HEK293T (cell line): ENCODE results near the gene RASGRP3.

Experiments used
- CTCF ChIA-PET: fragments of 350-600 bp; formaldehyde crosslinking; extraction: SDS; loops from one replicate; lab custom pipeline; 2021; ENCODE audit warnings: antibody characterized with exemption, inconsistent platforms; lab: Yijun Ruan, JAX
- POLR2A ChIA-PET: fragments of 350-600 bp; formaldehyde crosslinking; extraction: SDS; loops from one replicate; lab custom pipeline; 2020; ENCODE audit warnings: antibody characterized with exemption, inconsistent platforms; lab: Yijun Ruan, JAX
- DNase-seq: peaks from one replicate; pipeline ENCODE4 v3.0.0; 2012; ENCODE audit warnings: mixed read lengths; ENCODE audit errors: extremely low spot score
- ARNT ChIP-seq: fragments of 450-650 bp; IDR thresholded peaks from 2 replicates; pipeline ENCODE4 v1.6.1; 2017; ENCODE audit warnings: mild to moderate bottlenecking
- BHLHE40 ChIP-seq: fragments of 450-650 bp; IDR thresholded peaks from 2 replicates; pipeline ENCODE4 v1.6.1; 2016; ENCODE audit warnings: mild to moderate bottlenecking, moderate library complexity, borderline replicate concordance
- CTBP1 ChIP-seq: fragments of 450-650 bp; IDR thresholded peaks from 2 replicates; pipeline ENCODE4 v1.6.1; 2016; ENCODE audit warnings: borderline replicate concordance
- ELF4 ChIP-seq: fragments of 450-650 bp; IDR thresholded peaks from 2 replicates; pipeline ENCODE4 v1.6.1; 2017; ENCODE audit warnings: antibody characterized with exemption
- FOXA1 ChIP-seq: fragments of 450-650 bp; IDR thresholded peaks from 2 replicates; pipeline ENCODE4 v1.6.1; 2016; ENCODE audit warnings: mild to moderate bottlenecking
- FOXK2 ChIP-seq: fragments of 450-650 bp; IDR thresholded peaks from 2 replicates; pipeline ENCODE4 v1.6.1; 2016; ENCODE audit warnings: mild to moderate bottlenecking
- FOXM1 ChIP-seq: fragments of 450-650 bp; IDR thresholded peaks from 2 replicates; pipeline ENCODE4 v1.6.1; 2017; ENCODE audit warnings: mild to moderate bottlenecking, borderline replicate concordance
- HDGF ChIP-seq: fragments of 450-650 bp; IDR thresholded peaks from 2 replicates; pipeline ENCODE4 v1.6.1; 2017; ENCODE audit warnings: antibody characterized with exemption, borderline replicate concordance
- L3MBTL2 ChIP-seq: fragments of 450-650 bp; conservative IDR thresholded peaks from 2 replicates; pipeline ENCODE4 v1.6.1; 2016; ENCODE audit warnings: mild to moderate bottlenecking
- LEF1 ChIP-seq: fragments of 450-650 bp; IDR thresholded peaks from 2 replicates; pipeline ENCODE4 v1.6.1; 2017; ENCODE audit warnings: mild to moderate bottlenecking, borderline replicate concordance
- NFRKB ChIP-seq: fragments of 450-650 bp; IDR thresholded peaks from 2 replicates; pipeline ENCODE4 v1.6.1; 2016; ENCODE audit warnings: mild to moderate bottlenecking, moderate library complexity
- PKNOX1 ChIP-seq: fragments of 450-650 bp; IDR thresholded peaks from 2 replicates; pipeline ENCODE4 v1.6.1; 2016
- SP1 ChIP-seq: fragments of 450-650 bp; IDR thresholded peaks from 2 replicates; pipeline ENCODE4 v1.6.1; 2017
- SUZ12 ChIP-seq: fragments of 450-650 bp; IDR thresholded peaks from 2 replicates; pipeline ENCODE4 v1.6.1; 2016; ENCODE audit warnings: mild to moderate bottlenecking
- TARDBP ChIP-seq: fragments of 450-650 bp; IDR thresholded peaks from 2 replicates; pipeline ENCODE4 v1.6.1; 2016
- ZNF384 ChIP-seq: fragments of 450-650 bp; IDR thresholded peaks from 2 replicates; pipeline ENCODE4 v1.6.1; 2016

RASGRP3 gene

GRCh38 chr2:33526132-33526531 is 49.7 kb downstream of the RASGRP3 start:
- ChIA-PET POLR2A (no interaction called here), CTCF (interaction anchor here (0.6 kb wide), 1 partner anchor 50 kb away, joined by 6 read pairs; no protein-coding TSS in a partner anchor)
- TF ChIP-seq ARNT = no peak
- TF ChIP-seq FOXM1 = no peak
- TF ChIP-seq PKNOX1 = no peak
- TF ChIP-seq HDGF = no peak
- no peak for DNase-seq

DNA sequence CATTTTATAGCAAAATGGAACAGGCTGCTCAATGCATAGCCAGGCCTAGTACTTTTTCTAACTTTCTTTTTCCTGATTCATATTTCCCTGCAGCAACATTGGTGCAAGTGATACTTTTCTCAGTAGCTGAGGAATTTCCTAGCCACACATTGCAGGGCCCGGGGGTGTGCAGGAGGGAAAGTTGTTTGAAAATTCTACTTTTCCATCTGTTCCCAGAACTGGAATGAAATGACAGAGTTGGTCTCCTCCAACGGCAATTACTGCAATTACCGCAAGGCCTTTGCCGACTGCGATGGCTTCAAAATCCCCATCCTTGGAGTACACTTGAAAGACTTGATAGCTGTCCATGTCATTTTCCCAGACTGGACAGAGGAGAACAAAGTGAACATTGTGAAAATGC is 50.5 kb downstream of the RASGRP3 start:
- no peak for TF ChIP-seq ZNF384
- no peak for TF ChIP-seq ELF4
- no peak for TF ChIP-seq BHLHE40
- no peak for TF ChIP-seq SUZ12
- no peak for TF ChIP-seq CTBP1
- no peak for TF ChIP-seq FOXA1
- TF ChIP-seq FOXK2 = no peak
- TF ChIP-seq SP1 = no peak
- TF ChIP-seq NFRKB = no peak
- TF ChIP-seq L3MBTL2 = no peak
- no peak for TF ChIP-seq ARNT
- no peak for TF ChIP-seq TARDBP
- no peak for TF ChIP-seq LEF1
- TF ChIP-seq PKNOX1 = no peak
- TF ChIP-seq HDGF = no peak
- no peak for TF ChIP-seq FOXM1
- CTCF ChIA-PET = no interaction called here
- no peak for DNase-seq
- POLR2A ChIA-PET = no interaction called here

DNA sequence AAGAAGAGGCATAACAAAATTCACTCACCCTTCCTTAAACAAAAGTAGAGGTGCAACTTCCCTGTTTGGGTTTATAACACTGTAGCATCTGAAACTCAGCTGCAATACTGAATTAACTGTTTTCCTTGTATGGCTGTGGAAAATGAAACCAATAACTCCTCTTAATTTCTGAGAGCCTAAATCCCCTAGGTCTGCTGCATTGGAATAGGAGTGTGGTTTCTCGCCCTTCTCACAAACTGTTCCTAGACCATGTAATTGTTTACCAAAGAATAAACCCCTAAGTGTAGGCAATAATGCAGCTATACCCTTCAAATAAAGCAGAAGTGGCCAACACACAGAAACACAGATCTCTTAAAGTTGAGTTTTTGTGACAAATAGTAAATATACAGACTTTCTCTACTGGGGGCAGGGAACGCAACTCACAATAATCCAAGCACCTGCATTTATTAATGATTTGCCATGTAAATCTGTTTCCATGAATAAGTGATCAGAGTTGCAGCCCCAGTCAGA is 52.0 kb downstream of the RASGRP3 start:
- CTCF ChIA-PET = no interaction called here
- no peak for DNase-seq
- TF ChIP-seq FOXK2 (no peak), FOXM1 (no peak), HDGF (no peak), SP1 (no peak), SUZ12 (no peak), FOXA1 (no peak), TARDBP (no peak), BHLHE40 (no peak), ZNF384 (no peak), L3MBTL2 (no peak), ELF4 (no peak)
- POLR2A ChIA-PET = no interaction called here

DNA sequence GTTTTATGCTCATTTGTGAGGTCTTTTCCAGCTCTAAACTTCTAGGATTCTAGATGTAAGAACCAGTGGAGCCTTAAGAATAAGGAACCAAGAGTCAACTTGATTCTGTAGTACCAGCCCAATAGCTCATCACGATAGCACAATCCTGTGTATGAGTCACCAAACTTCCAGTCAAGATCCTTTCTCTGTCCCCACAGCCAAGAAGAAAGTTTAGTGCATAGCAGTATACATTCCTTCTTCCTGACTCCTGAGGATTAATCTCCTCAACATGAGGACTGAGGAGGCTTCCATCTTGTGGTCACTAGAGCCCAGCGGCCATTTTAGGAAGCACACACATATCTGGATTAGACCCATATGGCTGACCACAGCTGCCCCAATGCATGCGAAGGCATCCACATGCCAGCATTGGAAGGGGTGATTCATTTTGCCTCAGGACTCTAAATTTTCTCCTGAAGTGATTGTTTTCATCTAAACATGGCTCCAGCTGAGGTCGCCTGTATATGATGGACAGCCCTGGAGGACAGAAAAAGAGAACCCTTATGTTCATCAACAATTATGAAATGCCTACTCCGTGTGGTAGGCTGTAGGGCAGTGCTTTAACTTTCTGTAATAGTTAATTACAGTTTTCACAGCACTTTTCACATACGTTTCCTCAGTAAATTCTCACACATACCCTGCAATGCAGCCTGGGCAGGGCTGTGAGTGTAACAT is 53.5 kb downstream of the RASGRP3 start:
- DNase-seq = no peak
- ChIA-PET POLR2A (no interaction called here), CTCF (no interaction called here)
- TF ChIP-seq NFRKB = no peak
- no peak for TF ChIP-seq FOXA1
- TF ChIP-seq PKNOX1 = no peak
- no peak for TF ChIP-seq BHLHE40
- TF ChIP-seq L3MBTL2 = no peak
- TF ChIP-seq HDGF = no peak
- no peak for TF ChIP-seq TARDBP
- TF ChIP-seq ELF4 = no peak
- TF ChIP-seq ZNF384 = no peak
- TF ChIP-seq FOXM1 = no peak
- TF ChIP-seq FOXK2 = no peak
- no peak for TF ChIP-seq SUZ12

DNA sequence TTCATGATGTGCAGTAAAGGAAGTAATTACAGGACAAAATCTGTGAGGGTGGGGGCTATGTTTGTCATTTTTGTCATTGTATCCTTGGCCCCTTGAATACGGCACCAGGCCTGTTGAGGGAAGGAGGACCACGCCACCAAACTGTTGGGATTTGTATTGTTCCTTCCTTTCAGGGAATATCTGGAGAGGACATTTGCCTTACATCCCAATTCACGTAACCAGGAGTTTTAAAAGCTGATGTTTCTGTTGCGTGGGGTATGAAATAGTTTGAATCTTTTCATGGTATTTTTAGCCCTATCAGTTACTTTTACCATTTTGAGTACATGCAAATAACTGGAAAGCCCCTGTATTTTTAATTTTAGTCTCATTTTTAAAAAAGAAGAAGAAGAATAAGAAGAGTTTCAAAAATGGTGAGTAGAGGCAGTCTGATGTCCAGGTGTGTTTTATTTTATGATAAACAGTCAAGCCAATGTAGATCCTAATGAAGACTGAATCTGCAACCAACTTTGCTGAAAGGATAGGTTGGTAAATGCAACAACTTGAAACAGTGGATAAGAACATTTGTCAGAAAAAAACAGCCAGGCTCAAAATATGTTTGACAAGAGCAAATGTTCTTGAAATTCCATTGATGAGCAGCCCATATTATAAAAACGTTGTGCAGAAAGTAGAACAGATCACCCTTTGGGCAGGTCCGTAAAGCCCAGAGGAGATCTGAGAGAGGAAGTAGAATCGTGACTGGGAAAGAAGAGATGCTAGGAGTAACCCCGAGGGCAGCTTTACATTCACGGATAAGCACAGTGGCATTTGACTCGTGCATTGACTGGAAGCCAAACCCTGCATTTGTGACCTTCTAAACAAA is 54.5 kb downstream of the RASGRP3 start:
- no peak for TF ChIP-seq LEF1
- TF ChIP-seq ZNF384 = no peak
- TF ChIP-seq TARDBP = no peak
- no peak for TF ChIP-seq SUZ12
- TF ChIP-seq BHLHE40 = no peak
- no peak for TF ChIP-seq HDGF
- TF ChIP-seq CTBP1 = no peak
- no peak for TF ChIP-seq NFRKB
- TF ChIP-seq FOXK2 = no peak
- TF ChIP-seq FOXM1 = no peak
- no peak for TF ChIP-seq FOXA1
- no peak for TF ChIP-seq ARNT
- no peak for TF ChIP-seq SP1
- no peak for TF ChIP-seq L3MBTL2
- TF ChIP-seq ELF4 = no peak
- TF ChIP-seq PKNOX1 = no peak
- no peak for DNase-seq
- CTCF ChIA-PET = interaction anchor here (0.5 kb wide), 1 partner anchor 891 kb away, joined by 3 read pairs; no protein-coding TSS in a partner anchor
- POLR2A ChIA-PET = no interaction called here
